GM21786 (cell line): ENCODE results near the gene GMCL2.

Experiments used
- ATAC-seq: cut with Tn5 transposase; IDR thresholded peaks from one replicate; pipeline ENCODE4 v1.9.1; 2021; ENCODE audit not compliant: unreplicated experiment

GMCL2 gene

DNA sequence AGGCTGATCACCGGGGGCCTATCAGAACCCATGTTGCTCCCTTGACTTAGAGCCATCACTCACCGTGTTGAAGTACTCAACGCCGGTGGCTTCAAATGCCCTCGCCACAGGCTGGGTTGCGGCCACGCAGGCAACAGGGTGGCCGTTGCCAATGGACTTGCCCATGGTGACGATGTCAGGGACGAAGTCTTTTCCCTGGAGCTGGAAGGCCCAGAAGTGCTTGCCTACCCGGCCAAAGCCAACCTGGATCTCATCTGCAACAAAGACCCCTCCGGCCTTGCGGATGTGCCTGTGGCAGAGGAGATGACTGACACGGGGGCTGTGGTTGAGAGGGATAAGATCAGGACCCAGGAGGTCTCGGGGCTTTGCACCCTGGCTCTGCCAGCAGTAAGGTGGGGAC is 35.1 kb upstream of the GMCL2 start:
- no peak for ATAC-seq

DNA sequence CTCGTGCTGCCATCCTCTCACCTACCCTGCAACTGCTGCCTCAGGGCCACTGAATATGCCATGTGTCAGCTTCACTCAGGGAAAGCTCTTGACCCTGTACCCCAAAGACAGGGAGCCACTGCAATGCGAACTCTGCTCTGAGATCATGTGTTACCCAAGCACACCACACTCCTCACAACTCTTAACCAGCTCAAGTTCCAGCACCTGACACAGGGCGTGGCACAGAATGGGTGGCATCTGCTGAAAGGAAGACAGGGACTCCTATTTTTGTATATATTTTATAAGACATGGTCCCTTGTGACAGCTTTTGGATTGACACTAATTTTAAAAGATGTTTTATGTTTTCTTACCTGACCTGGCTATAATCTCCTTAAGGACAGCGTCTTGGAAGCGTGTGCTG is 34.7 kb upstream of the GMCL2 start:
- ATAC-seq = no peak

GRCh38 chr5:178221282-178221681 is 34.1 kb upstream of the GMCL2 start:
- ATAC-seq = no peak

GRCh38 chr5:178218827-178219226 is 31.7 kb upstream of the GMCL2 start:
- ATAC-seq = no peak

GRCh38 chr5:178218237-178218776 is 31.1 kb upstream of the GMCL2 start:
- no peak for ATAC-seq

GRCh38 chr5:178216779-178217178 is 29.6 kb upstream of the GMCL2 start:
- ATAC-seq = no peak

DNA sequence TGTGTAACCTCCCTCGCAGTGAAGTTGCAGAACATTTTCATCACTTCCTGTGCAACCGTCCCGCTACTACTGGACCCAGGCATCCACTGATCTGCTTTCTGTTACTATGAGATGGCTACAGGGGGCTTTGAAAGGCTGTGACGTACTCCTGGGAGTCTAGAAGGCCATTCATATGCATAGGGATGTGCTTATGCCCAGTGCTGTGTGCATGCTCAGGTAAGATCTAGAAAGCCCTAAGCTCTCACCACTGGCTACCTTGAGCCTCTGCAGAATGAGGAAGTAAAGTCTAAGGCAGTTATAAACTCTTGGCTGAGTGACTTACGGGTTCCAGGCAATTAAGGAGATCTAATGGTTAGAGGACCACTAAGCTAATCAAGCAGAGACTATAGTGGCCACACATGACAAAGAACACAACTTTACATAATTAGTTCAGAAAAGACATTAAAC is 28.9 kb upstream of the GMCL2 start:
- no peak for ATAC-seq

DNA sequence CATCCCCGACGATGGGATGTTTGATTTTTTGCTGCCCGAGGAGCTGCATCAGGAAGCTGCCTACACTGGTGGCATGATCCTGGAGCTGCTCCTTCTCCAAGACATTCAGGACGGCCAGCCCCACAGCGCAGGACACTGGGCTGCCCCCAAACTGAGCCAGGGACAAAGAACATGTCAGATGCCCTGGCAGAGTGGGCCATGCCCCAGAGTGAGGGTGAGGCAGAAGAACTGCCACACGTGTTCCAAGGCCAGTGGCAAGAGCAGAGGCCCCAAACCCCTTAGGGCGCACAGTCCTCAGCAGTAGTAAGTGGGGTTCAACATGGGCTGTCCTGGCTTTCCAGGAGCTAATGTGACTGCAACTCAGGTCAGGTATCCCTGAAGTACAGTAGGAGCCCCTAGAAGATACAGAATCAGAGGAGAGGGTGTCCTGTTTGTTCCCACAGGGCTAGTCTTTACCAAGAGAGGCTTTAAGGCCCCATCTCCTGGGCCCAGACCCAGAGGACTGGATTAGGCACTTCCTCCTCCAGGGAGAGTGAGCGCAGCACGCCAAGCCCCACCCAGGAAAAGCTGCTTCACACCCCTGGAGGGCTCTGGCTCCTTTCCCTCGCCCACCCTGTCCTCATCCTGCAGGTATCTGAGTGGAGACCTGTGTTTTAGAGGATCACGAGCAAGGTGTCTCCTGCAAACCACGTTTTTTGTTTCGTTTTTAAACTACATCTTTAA is 28.3 kb upstream of the GMCL2 start:
- ATAC-seq = no peak

- ATAC-seq = no peak
Observed at GRCh38 chr5:178214160-178214803, 27.1 kb upstream of the GMCL2 start.

- no peak for ATAC-seq
Observed at GRCh38 chr5:178213748-178214151, 26.6 kb upstream of the GMCL2 start.

- ATAC-seq = no peak
Observed at GRCh38 chr5:178213003-178213461, 25.9 kb upstream of the GMCL2 start.

- ATAC-seq = no peak
Observed at GRCh38 chr5:178212241-178213002, 25.3 kb upstream of the GMCL2 start.

GRCh38 chr5:178211095-178212048 is 24.2 kb upstream of the GMCL2 start:
- no peak for ATAC-seq

GRCh38 chr5:178210686-178211085 is 23.5 kb upstream of the GMCL2 start:
- no peak for ATAC-seq

- no peak for ATAC-seq
Observed at GRCh38 chr5:178210073-178210535, 22.9 kb upstream of the GMCL2 start.

DNA sequence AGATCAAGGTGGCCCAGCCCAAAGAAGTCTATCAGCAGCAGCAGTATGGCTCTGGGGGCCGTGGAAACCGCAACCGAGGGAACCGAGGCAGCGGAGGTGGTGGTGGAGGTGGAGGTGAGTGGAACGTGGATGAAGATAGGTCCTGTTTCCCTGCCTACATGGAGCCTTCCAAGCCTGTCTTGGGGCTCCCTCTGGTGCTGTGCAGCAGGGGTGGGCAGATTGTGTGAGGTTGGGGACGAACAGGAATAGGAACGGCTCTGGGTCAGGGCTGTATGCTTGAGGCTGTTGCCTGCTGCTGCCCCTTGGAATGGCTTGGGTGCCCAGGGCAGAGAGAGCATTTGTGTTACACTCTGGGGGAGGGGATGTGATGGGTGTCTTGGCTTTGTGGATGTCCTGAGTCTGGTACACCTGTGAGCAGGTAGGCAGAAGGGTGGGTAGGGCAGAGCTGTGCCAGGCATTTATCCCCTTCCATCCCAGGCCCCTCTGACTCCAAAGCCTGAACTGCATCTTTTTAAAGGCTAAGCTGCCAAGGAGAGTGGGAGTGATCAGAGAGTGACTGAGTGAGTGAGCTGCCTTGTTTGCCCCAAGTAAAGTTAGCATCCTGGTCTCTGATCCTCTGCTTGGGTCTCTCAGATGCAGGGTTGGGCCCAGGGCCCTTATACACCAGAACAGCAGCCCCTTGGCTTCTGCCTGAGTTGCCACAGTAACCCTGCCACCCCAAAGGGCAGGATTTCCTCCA is 22.3 kb upstream of the GMCL2 start:
- ATAC-seq = no peak

DNA sequence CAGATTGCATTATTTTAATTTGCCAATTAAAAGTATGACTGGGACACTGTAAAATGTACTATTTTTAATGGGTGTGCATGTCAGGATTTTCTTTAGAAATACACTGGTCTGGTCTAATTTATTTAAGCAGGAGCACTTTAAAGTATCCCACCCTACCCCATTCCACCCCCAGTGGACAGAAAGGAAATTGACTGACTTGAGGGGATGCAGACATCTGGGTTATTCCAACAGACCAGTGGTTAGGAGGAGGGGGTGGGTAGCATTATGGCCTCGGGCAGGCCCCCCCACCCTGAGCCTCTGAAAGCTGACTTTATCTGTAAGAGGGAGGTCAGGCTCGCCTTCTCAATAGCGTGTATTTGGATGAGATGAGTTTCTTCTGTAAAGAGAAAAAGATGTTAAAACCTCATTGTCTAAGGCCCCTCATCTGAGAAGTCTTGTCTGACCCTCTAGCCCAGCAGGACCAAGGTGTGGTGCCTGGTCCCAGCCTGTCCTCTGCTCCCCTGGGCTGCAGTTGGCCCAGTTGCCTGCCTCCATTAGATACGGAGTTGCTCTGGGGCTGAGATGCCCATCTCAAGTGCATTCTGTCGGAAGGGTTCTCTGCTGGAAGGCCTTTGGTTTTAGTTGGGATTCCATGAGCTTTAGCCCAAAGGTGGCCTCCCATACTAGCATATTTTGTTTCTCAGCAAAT is 21.5 kb upstream of the GMCL2 start:
- ATAC-seq = no peak

DNA sequence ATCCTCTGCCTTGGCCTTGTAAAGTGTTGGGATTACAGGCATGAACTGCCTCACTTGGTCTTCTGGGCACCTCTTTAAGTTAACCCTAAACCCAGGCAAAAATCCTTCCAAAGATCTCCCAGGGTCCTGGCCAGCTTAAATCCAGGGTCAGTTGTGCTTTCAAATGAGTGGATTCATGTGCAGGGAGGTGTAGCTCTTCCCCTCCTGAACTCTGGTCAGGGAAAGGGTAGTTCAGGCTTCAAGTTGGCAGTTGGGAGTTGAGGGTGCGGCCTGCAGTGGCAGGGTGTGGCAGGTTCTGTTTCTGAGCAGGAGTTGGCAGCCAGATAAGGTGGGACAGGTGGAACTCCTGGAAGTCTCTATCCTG is 20.7 kb upstream of the GMCL2 start:
- no peak for ATAC-seq
